A549 (cell line): ENCODE results near the gene NXPH4. TPM values are rescaled to one million over a fixed set of nuclear protein-coding genes. Genes with fewer than 3 reads are reported as not detected.

Experiments
- ATAC-seq, 2 experiments: fragments of 200-7000 bp in 1 of 2; fragments of >200 bp in 1 of 2; cut with Nextera tagmentation in 1 of 2; cut with Tn5 transposase in 1 of 2; 3 replicates each; pipeline versions ENCODE4 v1.8.0 to v1.9.1; 2018 to 2020; ENCODE audit warnings: mild to moderate bottlenecking in 1 of 2, moderate library complexity in 1 of 2
- CTCF ChIA-PET: fragments of 300-600 bp; sonication (Branson Sonifier 250); formaldehyde crosslinking; extraction: SDS; loops from one replicate; lab custom pipeline; 2021; ENCODE audit warnings: antibody characterized with exemption, inconsistent platforms; lab: Yijun Ruan, JAX
- POLR2A ChIA-PET: fragments of 350-600 bp; formaldehyde crosslinking; extraction: SDS; loops from one replicate; lab custom pipeline; 2021; ENCODE audit warnings: antibody characterized with exemption, inconsistent platforms; lab: Yijun Ruan, JAX
- DNase-seq, 2 experiments: peaks; one replicate each; pipeline versions ENCODE4 v3.0.0 to v3.0.0-alpha.2; 2011 to 2016; ENCODE audit warnings: low read depth in 1 of 2, low spot score in 1 of 2
- FAIRE-seq: peaks from 2 replicates; lab custom pipeline; 2011; peaks lifted over from hg19 to GRCh38; lab: Jason Lieb, UNC
- H3K27ac ChIP-seq, 2 experiments: fragments of >200 bp; sonication (Bioruptor Twin); formaldehyde crosslinking; 3 replicates each; pipeline ENCODE4 v1.5.1; 2016 to 2017
- H3K4me1 ChIP-seq: fragments of >200 bp; sonication (Bioruptor Twin); formaldehyde crosslinking; 3 replicates; pipeline ENCODE4 v1.6.1; 2016
- H3K4me2 ChIP-seq: fragments of >200 bp; sonication (Bioruptor Twin); formaldehyde crosslinking; 3 replicates; pipeline ENCODE4 v1.6.1; 2016
- H3K4me3 ChIP-seq: fragments of >200 bp; sonication (Bioruptor Twin); formaldehyde crosslinking; 3 replicates; pipeline ENCODE4 v1.5.1; 2016
- H3K9me3 ChIP-seq: fragments of >200 bp; sonication (Bioruptor Twin); formaldehyde crosslinking; 3 replicates; pipeline ENCODE4 v1.6.1; 2016
- BHLHE40 ChIP-seq: IDR thresholded peaks from 2 replicates; pipeline ENCODE4 v1.6.1; 2012; ENCODE audit warnings: low read depth, low read length, inconsistent platforms
- CBX2 ChIP-seq: fragments of 200-600 bp; sonication (generic); IDR thresholded peaks from 2 replicates; pipeline ENCODE4 v1.6.1; 2016; ENCODE audit warnings: low read depth, mild to moderate bottlenecking, borderline replicate concordance
- CHD2 ChIP-seq: fragments of 150-350 bp; IDR thresholded peaks from 2 replicates; pipeline ENCODE4 v1.6.1; 2014; ENCODE audit warnings: low read length; ENCODE audit not compliant: partially characterized antibody
- CHD4 ChIP-seq: fragments of 200-600 bp; sonication (generic); IDR thresholded peaks from 2 replicates; pipeline ENCODE4 v1.6.1; 2016; ENCODE audit warnings: antibody characterized with exemption, mild to moderate bottlenecking, borderline replicate concordance
- E2F6 ChIP-seq: IDR thresholded peaks from 2 replicates; pipeline ENCODE4 v1.6.1; 2012; ENCODE audit warnings: low read depth, borderline replicate concordance
- EP300 ChIP-seq, 2 experiments: fragments of >200 bp; sonication (Bioruptor Twin); formaldehyde crosslinking; IDR thresholded peaks; 2 replicates in 1 of 2; 3 replicates in 1 of 2; pipeline ENCODE4 v1.6.1; 2016 to 2017
- ESRRA ChIP-seq: fragments of 150-350 bp; IDR thresholded peaks from 2 replicates; pipeline ENCODE4 v1.6.1; 2014; ENCODE audit warnings: mild to moderate bottlenecking, low read length, borderline replicate concordance
- FOSB ChIP-seq: fragments of 250-450 bp; sonication (Bioruptor Pico); IDR thresholded peaks from 2 replicates; pipeline ENCODE4 v1.5.0; 2020; ENCODE audit warnings: mild to moderate bottlenecking, moderate library complexity
- HDAC2 ChIP-seq: fragments of 200-600 bp; sonication (generic); IDR thresholded peaks from 2 replicates; pipeline ENCODE4 v1.6.1; 2016
- HOXA7 ChIP-seq: fragments of 250-450 bp; sonication (Bioruptor Pico); IDR thresholded peaks from 2 replicates; pipeline ENCODE4 v1.5.0; 2020; ENCODE audit warnings: mild to moderate bottlenecking, moderate library complexity
- JUNB ChIP-seq: fragments of >200 bp; sonication (Bioruptor Twin); formaldehyde crosslinking; IDR thresholded peaks from 2 replicates; pipeline ENCODE4 v1.6.1; 2016
- KDM5A ChIP-seq: fragments of 200-600 bp; sonication (generic); IDR thresholded peaks from 2 replicates; pipeline ENCODE4 v1.6.1; 2016; ENCODE audit warnings: antibody characterized with exemption, mild to moderate bottlenecking
- MAX ChIP-seq: IDR thresholded peaks from 2 replicates; pipeline ENCODE4 v1.6.1; 2012
- NFE2L2 ChIP-seq: fragments of 150-350 bp; conservative IDR thresholded peaks from 2 replicates; pipeline ENCODE4 v1.6.1; 2014; ENCODE audit warnings: low read length
- NR3C1 ChIP-seq: fragments of >200 bp; sonication (Bioruptor Twin); formaldehyde crosslinking; IDR thresholded peaks from 3 replicates; pipeline ENCODE4 v1.6.1; 2017
- RCOR1 ChIP-seq: fragments of 150-350 bp; IDR thresholded peaks from 2 replicates; pipeline ENCODE4 v1.6.1; 2014; ENCODE audit warnings: antibody characterized with exemption, low read length, low read depth
- REST ChIP-seq: fragments of 200-600 bp; sonication (generic); IDR thresholded peaks from 2 replicates; pipeline ENCODE4 v1.6.1; 2016; ENCODE audit warnings: antibody characterized with exemption, mild to moderate bottlenecking, moderate library complexity
- RNF2 ChIP-seq: fragments of 200-600 bp; sonication (generic); IDR thresholded peaks from 2 replicates; pipeline ENCODE4 v1.6.1; 2016; ENCODE audit warnings: low read depth, mild to moderate bottlenecking, antibody characterized with exemption, moderate library complexity, borderline replicate concordance
- SMC3 ChIP-seq: fragments of >200 bp; sonication (Bioruptor Twin); formaldehyde crosslinking; IDR thresholded peaks from 3 replicates; pipeline ENCODE4 v1.6.1; 2018; ENCODE audit warnings: inconsistent platforms
- SREBF2 ChIP-seq: fragments of 450-650 bp; IDR thresholded peaks from 2 replicates; pipeline ENCODE4 v1.6.1; 2014; ENCODE audit warnings: mild to moderate bottlenecking, moderate library complexity
- TFCP2L1 ChIP-seq: fragments of 250-450 bp; sonication (Bioruptor Pico); IDR thresholded peaks from 2 replicates; pipeline ENCODE4 v1.5.0; 2021; ENCODE audit warnings: mild to moderate bottlenecking
- TP53 ChIP-seq: fragments of 250-450 bp; sonication (Bioruptor Pico); IDR thresholded peaks from 2 replicates; pipeline ENCODE4 v1.5.0; 2021; ENCODE audit warnings: mild to moderate bottlenecking, moderate library complexity
- ZC3H11A ChIP-seq: fragments of 450-650 bp; IDR thresholded peaks from 2 replicates; pipeline ENCODE4 v1.6.1; 2014; ENCODE audit warnings: antibody characterized with exemption, mild to moderate bottlenecking
- ZNF302 ChIP-seq: fragments of 250-450 bp; sonication (Bioruptor Pico); IDR thresholded peaks from 2 replicates; pipeline ENCODE4 v1.9.0; 2021; ENCODE audit warnings: inconsistent platforms, mild to moderate bottlenecking, moderate library complexity
- WGBS: methylation state at CpG from one replicate; pipeline ENCODE4 v1.1.6; 2017; ENCODE audit errors: missing lambda C conversion rate; 5-methylcytosine and 5-hydroxymethylcytosine counted together
- polyA plus RNA-seq, 4 experiments: library from polyadenylated mRNA; depleted of rRNA in 3 of 4; stranded (reverse); fragments of >200 nt; fragmentation: RNase III in 1 of 4; extraction: RNeasy Plus Mini Kit Qiagen cat#74134 plus additional on column Dnase treatment in 1 of 4; gene quantifications; 2 replicates in 3 of 4; 3 replicates in 1 of 4; pipeline ENCODE4 v1.2.3, GENCODE V29; 2011 to 2017
- TF ChIP-seq, protein P1 (sequence below): fragments of 250-450 bp; sonication (Bioruptor Pico); IDR thresholded peaks from 2 replicates; pipeline ENCODE4 v1.5.0; 2020; ENCODE audit warnings: low read depth, mild to moderate bottlenecking, moderate library complexity
- TF ChIP-seq, protein P2 (sequence below): fragments of >200 bp; sonication (Bioruptor Twin); formaldehyde crosslinking; IDR thresholded peaks from 3 replicates; pipeline ENCODE4 v1.5.1; 2016
- TF ChIP-seq, protein P3 (sequence below): fragments of 450-650 bp; IDR thresholded peaks from 2 replicates; pipeline ENCODE4 v1.6.1; 2014; ENCODE audit warnings: antibody characterized with exemption
- TF ChIP-seq, protein P4 (sequence below): fragments of >200 bp; sonication (Bioruptor Twin); formaldehyde crosslinking; IDR thresholded peaks from 2 replicates; pipeline ENCODE4 v1.6.1; 2016

The NXPH4 gene
- polyA plus RNA-seq, 2 of the 4 experiments (the other 2 are of a cell fraction), result 0.52 to 3.5 TPM

GRCh38 chr12:57183939-57184725 is 32.5 kb upstream of the NXPH4 start:
- Histone ChIP-seq H3K4me1 (no peaks in the 10 kb centered on the region), H3K4me3 (no peak overlapping the region), H3K4me2 (no peak overlapping the region), H3K27ac (no peak overlapping the region), H3K9me3 (no peaks in the 10 kb centered on the region)
- ATAC-seq (no peak), FAIRE-seq (no peak), DNase-seq (no peak)
- 91% methylated on average over 22 of the region's 22 CpGs for WGBS
- ChIA-PET POLR2A (no interaction called here), CTCF (interaction anchor here (0.8 to 27.5 kb wide), 23 partner anchors 6 to 430 kb away, joined by 3 to 1152 read pairs (median 12); partner anchors contain the start of genes LRP1, MYO1A, NAB2 and NEMP1)
- TF ChIP-seq ESRRA, result no peak
- TF ChIP-seq E2F6, result no peak
- TF ChIP-seq, protein P1, sequence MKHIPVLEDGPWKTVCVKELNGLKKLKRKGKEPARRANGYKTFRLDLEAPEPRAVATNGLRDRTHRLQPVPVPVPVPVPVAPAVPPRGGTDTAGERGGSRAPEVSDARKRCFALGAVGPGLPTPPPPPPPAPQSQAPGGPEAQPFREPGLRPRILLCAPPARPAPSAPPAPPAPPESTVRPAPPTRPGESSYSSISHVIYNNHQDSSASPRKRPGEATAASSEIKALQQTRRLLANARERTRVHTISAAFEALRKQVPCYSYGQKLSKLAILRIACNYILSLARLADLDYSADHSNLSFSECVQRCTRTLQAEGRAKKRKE (CRISPR knock-in tag), result no peak
- no peak for TF ChIP-seq EP300 (IDR thresholded peaks at IDR 0.05)
- TF ChIP-seq ZNF302, result no peak
- no peak for TF ChIP-seq ZC3H11A
- no peak for TF ChIP-seq RNF2
- no peak for TF ChIP-seq FOSB (CRISPR knock-in tag)
- TF ChIP-seq SMC3, result no peak
- TF ChIP-seq, protein P2, sequence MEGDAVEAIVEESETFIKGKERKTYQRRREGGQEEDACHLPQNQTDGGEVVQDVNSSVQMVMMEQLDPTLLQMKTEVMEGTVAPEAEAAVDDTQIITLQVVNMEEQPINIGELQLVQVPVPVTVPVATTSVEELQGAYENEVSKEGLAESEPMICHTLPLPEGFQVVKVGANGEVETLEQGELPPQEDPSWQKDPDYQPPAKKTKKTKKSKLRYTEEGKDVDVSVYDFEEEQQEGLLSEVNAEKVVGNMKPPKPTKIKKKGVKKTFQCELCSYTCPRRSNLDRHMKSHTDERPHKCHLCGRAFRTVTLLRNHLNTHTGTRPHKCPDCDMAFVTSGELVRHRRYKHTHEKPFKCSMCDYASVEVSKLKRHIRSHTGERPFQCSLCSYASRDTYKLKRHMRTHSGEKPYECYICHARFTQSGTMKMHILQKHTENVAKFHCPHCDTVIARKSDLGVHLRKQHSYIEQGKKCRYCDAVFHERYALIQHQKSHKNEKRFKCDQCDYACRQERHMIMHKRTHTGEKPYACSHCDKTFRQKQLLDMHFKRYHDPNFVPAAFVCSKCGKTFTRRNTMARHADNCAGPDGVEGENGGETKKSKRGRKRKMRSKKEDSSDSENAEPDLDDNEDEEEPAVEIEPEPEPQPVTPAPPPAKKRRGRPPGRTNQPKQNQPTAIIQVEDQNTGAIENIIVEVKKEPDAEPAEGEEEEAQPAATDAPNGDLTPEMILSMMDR, result no peak
- no peak for TF ChIP-seq CHD4
- no peak for TF ChIP-seq HOXA7 (CRISPR knock-in tag)
- no peak for TF ChIP-seq NR3C1
- TF ChIP-seq KDM5A, result no peak
- TF ChIP-seq TFCP2L1, result no peak
- no peak for TF ChIP-seq CBX2
- TF ChIP-seq, protein P3, sequence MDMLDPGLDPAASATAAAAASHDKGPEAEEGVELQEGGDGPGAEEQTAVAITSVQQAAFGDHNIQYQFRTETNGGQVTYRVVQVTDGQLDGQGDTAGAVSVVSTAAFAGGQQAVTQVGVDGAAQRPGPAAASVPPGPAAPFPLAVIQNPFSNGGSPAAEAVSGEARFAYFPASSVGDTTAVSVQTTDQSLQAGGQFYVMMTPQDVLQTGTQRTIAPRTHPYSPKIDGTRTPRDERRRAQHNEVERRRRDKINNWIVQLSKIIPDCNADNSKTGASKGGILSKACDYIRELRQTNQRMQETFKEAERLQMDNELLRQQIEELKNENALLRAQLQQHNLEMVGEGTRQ, result no peak
- no peak for TF ChIP-seq CHD2
- no peak for TF ChIP-seq BHLHE40
- no peak for TF ChIP-seq NFE2L2

DNA sequence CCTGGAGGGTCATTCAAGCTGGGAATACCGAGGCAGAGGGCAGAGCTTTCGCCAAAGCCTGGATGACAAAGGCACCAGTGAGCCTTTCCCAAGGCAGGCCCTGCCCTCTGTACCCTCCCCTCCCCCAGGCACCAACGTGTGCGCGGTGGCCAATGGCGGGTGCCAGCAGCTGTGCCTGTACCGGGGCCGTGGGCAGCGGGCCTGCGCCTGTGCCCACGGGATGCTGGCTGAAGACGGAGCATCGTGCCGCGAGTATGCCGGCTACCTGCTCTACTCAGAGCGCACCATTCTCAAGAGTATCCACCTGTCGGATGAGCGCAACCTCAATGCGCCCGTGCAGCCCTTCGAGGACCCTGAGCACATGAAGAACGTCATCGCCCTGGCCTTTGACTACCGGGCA is 31.2 kb upstream of the NXPH4 start:
- Histone ChIP-seq H3K4me2 (no peak overlapping the region), H3K9me3 (no peaks in the 10 kb centered on the region), H3K4me3 (no peak overlapping the region), H3K27ac (no peak overlapping the region), H3K4me1 (no peaks in the 10 kb centered on the region)
- ATAC-seq (no peak), DNase-seq (no peak), FAIRE-seq (no peak)
- ChIA-PET CTCF (interaction anchor here (0.8 to 27.5 kb wide), 15 partner anchors 4 to 172 kb away, joined by 3 to 1152 read pairs (median 5); partner anchors contain the start of genes LRP1, NEMP1 and STAT6), POLR2A (no interaction called here)
- WGBS, result 90% methylated on average over 12 of the region's 25 CpGs
- TF ChIP-seq, protein P1 (CRISPR knock-in tag), result no peak
- TF ChIP-seq, protein P4, sequence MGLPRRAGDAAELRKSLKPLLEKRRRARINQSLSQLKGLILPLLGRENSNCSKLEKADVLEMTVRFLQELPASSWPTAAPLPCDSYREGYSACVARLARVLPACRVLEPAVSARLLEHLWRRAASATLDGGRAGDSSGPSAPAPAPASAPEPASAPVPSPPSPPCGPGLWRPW, result no peak
- TF ChIP-seq KDM5A, result no peak
- TF ChIP-seq JUNB, result no peak
- no peak for TF ChIP-seq SREBF2
- no peak for TF ChIP-seq CHD2
- TF ChIP-seq MAX, result no peak
- TF ChIP-seq REST, result no peak
- no peak for TF ChIP-seq TP53 (CRISPR knock-in tag)
- TF ChIP-seq RCOR1, result no peak
- no peak for TF ChIP-seq HDAC2
- no peak for TF ChIP-seq FOSB (CRISPR knock-in tag)
